ENCODE results near the gene INHBA.

DNA sequence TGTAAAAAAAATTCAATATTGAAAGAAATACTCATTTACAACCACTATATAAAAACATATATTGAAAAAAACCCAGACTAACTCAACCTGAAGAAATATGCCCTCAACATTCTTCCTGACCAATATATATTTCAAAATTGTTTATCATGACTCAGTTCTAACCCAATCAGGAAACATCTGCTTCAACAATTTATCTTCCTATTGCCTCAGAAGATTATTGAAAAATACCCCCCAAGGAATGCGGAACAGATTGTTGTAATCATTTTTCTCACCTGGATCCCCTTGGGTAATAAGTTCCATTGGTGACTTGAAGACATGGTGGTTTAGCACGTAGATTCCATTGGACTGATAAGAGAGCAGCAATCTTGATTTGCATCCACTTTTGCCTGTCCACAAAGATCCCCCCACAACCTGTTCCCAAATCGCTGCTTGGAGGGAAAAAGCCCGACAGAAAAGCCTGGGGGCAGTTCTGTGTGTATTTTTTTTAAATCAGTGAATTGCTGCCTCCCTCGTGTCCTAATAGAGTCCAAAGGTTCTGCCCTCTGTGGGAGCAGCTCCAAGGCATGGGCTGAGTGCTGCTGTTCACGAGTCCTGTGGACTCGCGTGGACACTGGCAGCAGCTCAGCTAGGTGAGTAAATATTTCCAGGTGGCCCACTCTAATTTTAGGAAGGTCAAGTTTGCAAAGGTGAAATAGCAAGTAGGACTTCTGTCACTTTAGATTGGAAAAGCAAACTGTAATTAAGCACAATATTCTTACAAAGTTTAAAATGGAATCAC, 5.9 kb upstream of the INHBA start:
- TF ChIP-seq, protein P1, sequence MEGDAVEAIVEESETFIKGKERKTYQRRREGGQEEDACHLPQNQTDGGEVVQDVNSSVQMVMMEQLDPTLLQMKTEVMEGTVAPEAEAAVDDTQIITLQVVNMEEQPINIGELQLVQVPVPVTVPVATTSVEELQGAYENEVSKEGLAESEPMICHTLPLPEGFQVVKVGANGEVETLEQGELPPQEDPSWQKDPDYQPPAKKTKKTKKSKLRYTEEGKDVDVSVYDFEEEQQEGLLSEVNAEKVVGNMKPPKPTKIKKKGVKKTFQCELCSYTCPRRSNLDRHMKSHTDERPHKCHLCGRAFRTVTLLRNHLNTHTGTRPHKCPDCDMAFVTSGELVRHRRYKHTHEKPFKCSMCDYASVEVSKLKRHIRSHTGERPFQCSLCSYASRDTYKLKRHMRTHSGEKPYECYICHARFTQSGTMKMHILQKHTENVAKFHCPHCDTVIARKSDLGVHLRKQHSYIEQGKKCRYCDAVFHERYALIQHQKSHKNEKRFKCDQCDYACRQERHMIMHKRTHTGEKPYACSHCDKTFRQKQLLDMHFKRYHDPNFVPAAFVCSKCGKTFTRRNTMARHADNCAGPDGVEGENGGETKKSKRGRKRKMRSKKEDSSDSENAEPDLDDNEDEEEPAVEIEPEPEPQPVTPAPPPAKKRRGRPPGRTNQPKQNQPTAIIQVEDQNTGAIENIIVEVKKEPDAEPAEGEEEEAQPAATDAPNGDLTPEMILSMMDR (conservative IDR thresholded peaks at IDR 0.05; ENCODE audit: low read depth, low read length) = no peak
- TF ChIP-seq EZH2 (IDR thresholded peaks at IDR 0.05; ENCODE audit: low read length, unreplicated experiment) = no peak
